Natural killer cell (primary cell): ENCODE results near the gene LMBR1. TPM values are rescaled to one million over a fixed set of nuclear protein-coding genes. Genes with fewer than 3 reads are reported as not detected.

Experiments used
- ATAC-seq, 3 donors: fragments of 150-1000 bp in 2 of 3; fragments of 200-7000 bp in 1 of 3; cut with Tn5 transposase; 1 replicate in 1 of 3; 2 replicates in 2 of 3; pipeline ENCODE4 v1.10.0; 2021; ENCODE audit warnings: mild to moderate bottlenecking in 2 of 3, moderate library complexity in 2 of 3
- DNase-seq, 2 donors: peaks; one replicate each; pipeline versions ENCODE4 v3.0.0 to v3.0.0-alpha.2; 2013 to 2021; ENCODE audit warnings: mixed read lengths in 1 of 2
- H3K27ac ChIP-seq: one replicate; pipeline ENCODE4 v1.5.1; 2013; ENCODE audit warnings: mild to moderate bottlenecking, low read length
- H3K27me3 ChIP-seq: one replicate; pipeline ENCODE4 v1.6.1; 2013; ENCODE audit warnings: low read length; ENCODE audit not compliant: control insufficient read depth, insufficient read depth
- H3K36me3 ChIP-seq: one replicate; pipeline ENCODE4 v1.6.1; 2013; ENCODE audit warnings: low read length; ENCODE audit not compliant: control insufficient read depth, insufficient read depth
- H3K4me1 ChIP-seq: one replicate; pipeline ENCODE4 v1.6.1; 2013; ENCODE audit warnings: low read length; ENCODE audit not compliant: control insufficient read depth, insufficient read depth
- H3K4me3 ChIP-seq: one replicate; pipeline ENCODE4 v1.5.1; 2013; ENCODE audit warnings: low read length
- H3K9me3 ChIP-seq: one replicate; pipeline ENCODE4 v1.6.1; 2013; ENCODE audit warnings: low read length; ENCODE audit not compliant: control insufficient read depth, insufficient read depth
- H3K27ac Mint-ChIP-seq, 2 donors: one replicate each; pipeline ENCODE4 v1.8.0; 2022; ENCODE audit warnings: mild to moderate bottlenecking in 2 of 2, mixed read lengths in 2 of 2, moderate library complexity in 1 of 2
- H3K27me3 Mint-ChIP-seq, 2 donors: one replicate each; pipeline ENCODE4 v1.8.0; 2022; ENCODE audit warnings: low read depth in 2 of 2, mixed read lengths in 2 of 2
- H3K36me3 Mint-ChIP-seq: one replicate; pipeline ENCODE4 v1.8.0; 2022; ENCODE audit warnings: mixed read lengths
- H3K4me1 Mint-ChIP-seq, 2 donors: one replicate each; pipeline ENCODE4 v1.8.0; 2022; ENCODE audit warnings: mixed read lengths in 2 of 2
- H3K4me3 Mint-ChIP-seq: one replicate; pipeline ENCODE4 v1.8.0; 2022; ENCODE audit warnings: mild to moderate bottlenecking, moderate library complexity, mixed read lengths
- H3K9me3 Mint-ChIP-seq, 2 donors: one replicate each; pipeline ENCODE4 v1.8.0; 2022; ENCODE audit warnings: mixed read lengths in 2 of 2
- CTCF ChIP-seq: fragments of 200-600 bp; IDR thresholded peaks from one replicate; pipeline ENCODE4 v1.8.0; 2022; ENCODE audit warnings: antibody characterized with exemption
- WGBS: methylation state at CpG from one replicate; pipeline ENCODE4 v1.1.7; 2013; ENCODE audit warnings: missing lambda C conversion rate; ENCODE audit not compliant: insufficient coverage; 5-methylcytosine and 5-hydroxymethylcytosine counted together
- intact Hi-C: fragments of 100-400 bp; cut with micrococcal nuclease; formaldehyde crosslinking; loops from one replicate; pipeline ENCODE4 v1.14.2; 2022
- total RNA-seq, 4 donors: library from RNA; stranded (reverse); fragments of 120-200 nt in 1 of 4; gene quantifications; one replicate each; pipeline versions ENCODE4 v1.2.3 to v1.2.4, GENCODE V29; 2013 to 2022

Gene LMBR1
- total RNA-seq, 3 donors from 2014 or later (not counting 1 experiment from before 2014, with no cell fraction given), result 60.4 to 71.7 (median 66.1) TPM

- Mint-ChIP-seq H3K36me3 (peaks cover 21% of the 10 kb centered on the region), H3K27ac (no peak overlapping the region), H3K4me1 (no peaks in the 10 kb centered on the region), H3K4me3 (no peak overlapping the region), H3K27me3 (no peaks in the 10 kb centered on the region), H3K9me3 (peaks cover 3 to 4% of the 10 kb centered on the region in 2 donors)
- peaks cover 4% of the 10 kb centered on the region for H3K9me3 ChIP-seq
- TF ChIP-seq CTCF, result no peak
- DNase-seq (no peak), ATAC-seq (no peak)
- WGBS, result 95% methylated on average over 1 of the region's 2 CpGs
- H3K27me3 ChIP-seq, result no peaks in the 10 kb centered on the region
- intact Hi-C loops, result no loop called here
- peaks cover 19% of the 10 kb centered on the region for H3K36me3 ChIP-seq
- no peaks in the 10 kb centered on the region for H3K4me1 ChIP-seq
- no peak overlapping the region for H3K4me3 ChIP-seq
- H3K27ac ChIP-seq, result no peak overlapping the region
Measured at GRCh38 chr7:156759143-156759542, 133.8 kb downstream of the LMBR1 start.

- Mint-ChIP-seq H3K27ac (no peak overlapping the region), H3K9me3 (no peaks in the 10 kb centered on the region), H3K4me3 (no peak overlapping the region), H3K36me3 (peaks cover 8% of the 10 kb centered on the region), H3K4me1 (no peaks in the 10 kb centered on the region), H3K27me3 (no peaks in the 10 kb centered on the region)
- no peak for DNase-seq
- H3K9me3 ChIP-seq, result no peaks in the 10 kb centered on the region
- peaks cover 8% of the 10 kb centered on the region for H3K36me3 ChIP-seq
- no peak overlapping the region for H3K27ac ChIP-seq
- no peak for TF ChIP-seq CTCF
- intact Hi-C loops, result no loop called here
- no peak overlapping the region for H3K4me3 ChIP-seq
- no peak for ATAC-seq
- no peaks in the 10 kb centered on the region for H3K4me1 ChIP-seq
- no peaks in the 10 kb centered on the region for H3K27me3 ChIP-seq
- 74% methylated on average over 3 of the region's 4 CpGs for WGBS
Measured at GRCh38 chr7:156754201-156754600, 138.8 kb downstream of the LMBR1 start.

GRCh38 chr7:156753630-156754029 is 139.4 kb downstream of the LMBR1 start:
- Mint-ChIP-seq H3K4me3 (no peak overlapping the region), H3K27ac (no peak overlapping the region), H3K9me3 (no peaks in the 10 kb centered on the region), H3K27me3 (no peaks in the 10 kb centered on the region), H3K4me1 (no peaks in the 10 kb centered on the region), H3K36me3 (peaks cover 2% of the 10 kb centered on the region)
- DNase-seq (no peak), ATAC-seq (no peak)
- Histone ChIP-seq H3K36me3 (peaks cover 8% of the 10 kb centered on the region), H3K9me3 (no peaks in the 10 kb centered on the region), H3K4me3 (no peak overlapping the region), H3K4me1 (no peaks in the 10 kb centered on the region), H3K27ac (no peak overlapping the region), H3K27me3 (no peaks in the 10 kb centered on the region)
- WGBS, result 96% methylated on average over 5 of the region's 7 CpGs
- intact Hi-C loops, result no loop called here
- TF ChIP-seq CTCF, result no peak

GRCh38 chr7:156753229-156753560 is 139.8 kb downstream of the LMBR1 start:
- no peaks in the 10 kb centered on the region for H3K36me3 Mint-ChIP-seq
- no peaks in the 10 kb centered on the region for H3K27me3 ChIP-seq
- no peaks in the 10 kb centered on the region for H3K4me1 Mint-ChIP-seq
- H3K27ac ChIP-seq, result no peak overlapping the region
- DNase-seq (no peak), ATAC-seq (no peak)
- H3K36me3 ChIP-seq, result peaks cover 8% of the 10 kb centered on the region
- WGBS, result 95% methylated on average over 4 of the region's 4 CpGs
- no peak overlapping the region for H3K4me3 Mint-ChIP-seq
- no peak for TF ChIP-seq CTCF
- H3K9me3 ChIP-seq, result no peaks in the 10 kb centered on the region
- no peak overlapping the region for H3K4me3 ChIP-seq
- no peaks in the 10 kb centered on the region for H3K27me3 Mint-ChIP-seq
- intact Hi-C loops, result no loop called here
- no peaks in the 10 kb centered on the region for H3K4me1 ChIP-seq
- no peak overlapping the region for H3K27ac Mint-ChIP-seq
- no peaks in the 10 kb centered on the region for H3K9me3 Mint-ChIP-seq
